ENCODE data around the gene NGLY1.

NGLY1 gene

DNA sequence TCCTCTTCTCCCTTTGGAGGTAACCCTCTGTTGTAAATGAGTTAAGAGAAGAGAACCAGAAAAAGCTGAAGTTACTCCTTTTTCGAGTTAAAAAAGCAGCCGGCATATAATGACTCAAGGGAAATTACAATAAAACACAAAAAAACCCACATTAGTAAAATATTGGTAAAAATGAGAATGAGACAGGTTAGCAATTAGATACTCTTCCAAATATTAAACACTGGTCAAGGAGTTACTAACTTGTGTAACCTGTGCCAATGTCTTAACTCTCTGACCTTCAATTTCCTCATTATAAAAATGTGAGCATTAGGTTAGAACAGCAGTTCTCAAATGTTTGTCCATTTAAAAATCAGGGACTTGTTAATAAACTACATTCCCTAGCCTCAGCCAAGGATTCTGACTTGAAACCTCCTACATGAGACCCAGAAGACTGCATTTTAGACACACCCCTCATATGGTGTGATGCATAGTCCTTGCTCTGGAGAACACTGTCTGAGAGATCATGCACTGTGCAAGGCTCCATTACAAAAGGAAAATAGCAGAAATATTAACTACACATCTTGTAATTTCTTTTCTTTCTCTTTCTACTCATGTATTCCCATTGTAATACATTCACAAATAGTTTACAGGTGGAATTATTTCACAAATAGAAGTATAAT is 75.8 kb downstream of the NGLY1 start:
- DNase-seq: no peak

DNA sequence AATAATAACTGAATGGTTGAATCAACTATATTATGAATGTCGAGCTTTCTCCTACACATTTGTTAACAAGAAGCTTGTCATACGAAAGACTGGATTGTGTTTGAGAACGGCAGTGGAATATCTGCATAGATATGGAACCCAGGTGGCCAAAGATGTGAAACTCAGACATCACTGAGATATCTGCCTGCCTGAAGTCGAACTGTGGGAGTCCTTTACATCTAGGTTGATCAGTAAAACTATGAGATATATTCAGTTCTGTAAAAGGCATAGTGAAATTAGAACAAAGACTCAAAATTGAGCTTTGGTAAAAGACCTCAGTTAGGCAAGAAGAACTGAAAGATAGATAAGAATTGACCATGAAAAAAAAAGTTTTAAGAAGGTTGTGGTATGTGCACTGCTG is 77.0 kb downstream of the NGLY1 start:
- DNase-seq: no peak

GRCh38 chr3:25697553-25697952 is 85.7 kb downstream of the NGLY1 start:
- DNase-seq: no peak

GRCh38 chr3:25695731-25696420 is 87.4 kb downstream of the NGLY1 start:
- no peak for DNase-seq

- DNase-seq: no peak
These were observed 90.0 kb downstream of the NGLY1 start for GRCh38 chr3:25693238-25693637.

- DNase-seq: no peak
These were observed 90.9 kb downstream of the NGLY1 start for GRCh38 chr3:25692341-25692740.

GRCh38 chr3:25690768-25691533 is 92.3 kb downstream of the NGLY1 start:
- DNase-seq: no peak

DNA sequence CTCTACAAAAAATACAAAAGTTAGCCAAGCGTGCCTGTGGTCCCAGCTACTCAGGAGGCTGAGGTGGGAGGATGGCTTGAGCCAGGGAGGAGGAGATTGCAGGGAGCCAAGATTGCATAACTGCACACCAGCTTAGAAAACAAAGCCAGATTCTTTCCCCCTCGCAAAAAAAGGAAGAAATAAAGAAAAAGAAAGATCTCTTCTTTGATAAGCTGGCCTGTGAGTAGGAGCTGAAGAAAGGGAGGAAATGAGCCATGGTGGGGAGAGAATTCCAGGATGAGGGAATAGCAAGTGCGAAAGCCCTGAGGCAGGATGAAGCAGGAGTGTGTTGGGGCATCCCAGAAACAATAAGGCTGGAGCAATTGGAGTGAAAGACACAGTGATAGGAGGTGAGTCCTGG is 94.0 kb downstream of the NGLY1 start:
- no peak for DNase-seq

DNA sequence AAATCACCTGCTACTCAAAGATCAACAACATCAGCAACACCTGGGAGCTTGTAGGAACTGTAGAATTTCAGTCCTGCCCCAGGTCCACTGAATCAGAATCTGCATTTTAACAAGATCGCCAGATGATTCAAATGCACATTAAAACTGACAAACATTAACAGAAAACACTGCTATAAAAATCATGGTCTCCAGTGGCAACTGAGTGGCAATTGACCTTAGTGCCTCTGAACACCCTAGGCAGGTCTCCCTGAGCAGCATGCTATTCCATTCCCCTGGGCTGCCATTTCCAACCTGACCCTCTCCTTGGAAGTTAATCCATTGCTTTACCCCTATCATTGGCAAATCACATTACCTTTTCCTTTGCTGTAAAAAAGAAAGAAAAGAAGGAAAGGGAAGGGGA is 95.5 kb downstream of the NGLY1 start:
- DNase-seq: no peak

DNA sequence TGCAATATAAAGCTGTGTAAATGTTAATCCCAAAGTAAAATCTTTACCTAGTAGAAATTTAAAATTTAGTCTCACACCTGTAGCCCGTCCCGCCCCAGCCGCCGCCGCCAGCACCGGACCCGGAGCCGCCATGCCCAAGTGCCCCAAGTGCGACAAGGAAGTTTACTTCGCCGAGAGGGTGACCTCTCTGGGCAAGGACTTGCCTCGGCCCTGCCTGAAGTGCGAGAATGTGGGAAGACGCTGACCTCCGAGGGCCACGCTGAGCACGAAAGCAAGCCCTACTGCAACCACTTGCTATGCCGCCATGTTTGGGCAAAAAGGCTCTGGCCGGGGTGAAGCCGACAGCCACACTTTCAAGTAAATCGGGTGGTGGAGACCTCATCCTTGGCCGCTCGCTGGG is 96.5 kb downstream of the NGLY1 start:
- DNase-seq: no peak

DNA sequence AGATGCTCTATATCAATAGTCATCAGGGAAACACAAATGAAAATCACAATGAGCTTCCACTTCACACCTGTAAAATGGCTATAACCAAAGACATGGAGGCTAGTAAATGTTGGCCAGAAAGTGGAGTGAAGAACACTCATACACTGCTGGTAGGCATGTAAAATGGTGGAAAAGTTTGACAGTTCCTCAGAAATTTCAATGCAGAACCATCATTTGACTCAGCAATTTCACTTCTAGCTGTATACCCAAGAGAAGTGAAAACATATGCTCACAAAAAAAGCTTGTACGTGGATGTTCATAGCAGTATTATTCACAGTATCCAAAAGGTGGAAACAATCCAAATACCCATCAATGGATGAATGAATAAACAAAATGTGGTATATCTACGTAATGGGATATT is 99.4 kb downstream of the NGLY1 start:
- no peak for DNase-seq

- DNase-seq: no peak
These were observed 99.8 kb downstream of the NGLY1 start for GRCh38 chr3:25683410-25683809.

DNA sequence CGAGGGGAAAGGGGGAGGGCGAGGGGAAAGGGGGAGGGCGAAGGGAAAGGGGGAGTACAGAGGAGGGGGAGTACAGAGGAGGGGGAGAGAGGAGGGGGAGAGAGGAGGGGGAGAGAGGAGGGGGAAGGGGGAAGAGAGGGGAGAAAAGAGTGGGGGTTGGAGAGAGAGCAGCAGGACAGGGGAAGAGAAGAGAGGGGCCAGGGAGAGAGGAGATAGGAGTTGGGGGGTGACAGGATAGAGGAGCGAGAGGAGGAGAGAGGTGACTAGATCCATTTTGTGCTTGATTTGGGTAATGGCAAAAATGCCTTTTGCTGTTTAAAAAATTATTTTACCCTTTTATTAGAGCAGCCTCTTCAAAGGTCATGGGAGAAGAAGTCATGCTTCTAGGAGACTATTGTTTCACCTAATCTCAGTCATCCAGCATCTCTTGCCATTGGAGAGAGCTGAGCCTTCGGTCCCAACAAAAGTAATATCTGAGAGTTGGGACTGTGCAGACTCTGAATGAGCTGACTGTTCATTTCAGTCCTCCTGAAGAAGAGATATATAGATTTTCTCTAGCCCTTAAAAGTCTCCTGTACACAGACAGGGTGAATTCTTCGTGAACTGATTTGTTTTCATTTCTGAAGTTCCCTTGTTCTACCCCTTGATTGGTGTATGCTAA is 103.5 kb downstream of the NGLY1 start:
- no peak for DNase-seq

DNA sequence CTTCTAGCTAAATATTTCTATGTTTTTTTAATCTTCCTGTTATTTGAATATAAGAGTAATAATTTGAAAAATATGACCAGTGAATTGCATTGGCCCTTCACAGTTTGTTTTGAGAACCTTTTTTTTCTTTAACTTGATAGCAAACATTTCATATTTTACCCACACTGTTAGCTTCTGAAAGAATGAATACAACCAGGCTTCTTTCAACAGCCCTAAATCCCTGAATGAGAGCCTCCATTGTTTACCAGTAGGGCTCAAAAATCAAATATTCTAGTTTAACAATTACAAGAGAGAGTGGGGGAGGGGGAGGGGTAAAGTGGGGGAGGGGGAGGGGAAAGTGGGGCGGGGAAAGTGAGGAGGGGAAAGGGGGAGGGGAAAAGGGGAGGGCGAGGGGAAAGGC is 104.1 kb downstream of the NGLY1 start:
- no peak for DNase-seq

DNA sequence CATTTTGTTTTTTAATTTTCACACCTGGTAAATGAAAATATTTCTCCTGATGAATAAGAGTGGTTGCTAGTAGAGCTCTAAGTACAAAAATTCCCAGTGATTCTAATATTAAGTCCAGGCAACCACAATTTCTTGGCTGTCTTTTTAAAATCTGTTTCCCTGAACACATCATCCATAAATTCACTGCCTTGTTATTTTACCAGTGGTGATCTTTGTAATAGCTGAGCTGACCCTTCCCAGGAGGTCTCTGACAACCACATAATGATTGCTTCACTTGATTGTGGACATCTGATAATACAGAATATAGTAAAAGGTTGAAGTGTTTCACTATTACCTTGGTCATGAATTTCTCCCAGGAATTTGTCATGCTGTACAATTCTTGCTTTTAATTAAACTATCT is 104.7 kb downstream of the NGLY1 start:
- no peak for DNase-seq

DNA sequence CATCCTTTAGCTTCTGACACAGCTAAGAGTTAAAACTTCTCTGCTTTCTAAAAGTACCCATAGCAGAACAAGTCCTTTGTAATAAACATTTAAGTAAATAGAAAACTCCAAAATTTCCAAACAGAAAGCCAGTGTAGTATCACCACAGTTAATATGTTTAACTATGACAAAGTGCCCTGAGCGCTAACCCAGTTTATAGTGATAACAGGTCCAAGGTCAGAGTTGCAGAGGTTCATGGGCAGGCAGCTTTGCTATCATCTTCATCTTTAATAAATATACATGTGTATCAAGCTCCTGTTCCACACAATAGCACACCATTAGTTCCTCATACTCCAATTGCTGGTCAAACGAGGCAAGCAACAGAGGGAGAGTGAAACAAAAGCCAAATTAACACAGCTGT is 106.1 kb downstream of the NGLY1 start:
- DNase-seq: no peak

- no peak for DNase-seq
These were observed 108.6 kb downstream of the NGLY1 start for GRCh38 chr3:25674670-25675069.

DNA sequence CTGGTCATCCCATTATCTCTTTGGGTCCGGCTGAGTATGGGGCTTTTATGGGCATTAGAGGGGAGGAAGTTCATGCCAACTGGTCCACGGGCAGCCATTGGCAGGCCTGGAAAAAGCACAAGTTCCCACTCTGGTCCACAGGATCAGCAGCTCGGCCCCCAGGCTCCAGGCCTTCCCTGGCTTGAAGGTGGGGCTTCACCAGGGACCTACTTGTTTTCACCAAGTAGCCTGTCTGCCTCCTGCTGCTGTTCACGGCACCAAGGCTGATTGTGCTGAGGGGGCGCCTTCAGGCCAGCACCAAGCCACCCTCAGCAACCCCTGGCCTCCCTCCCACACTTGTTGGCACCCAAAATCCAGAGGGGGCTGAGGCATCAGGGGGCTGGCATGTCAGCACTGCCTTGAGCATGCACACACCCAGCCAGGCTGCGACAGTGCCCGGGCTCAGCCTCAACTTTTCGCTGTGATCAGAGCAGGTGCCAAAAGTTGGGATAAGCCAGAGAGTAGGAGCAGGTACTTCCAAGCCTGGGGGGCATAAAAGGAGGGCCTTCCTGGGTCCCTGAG is 109.4 kb downstream of the NGLY1 start:
- DNase-seq: no peak
